Testis (tissue), 2 donors: ENCODE measurements around the gene GRAMD1A.

ENCODE experiments used
- CTCF ChIP-seq, 3 experiments: fragments of 450-650 bp in 2 of 3; fragments of 200-600 bp in 1 of 3; sonication (generic) in 1 of 3; IDR thresholded peaks; one replicate each; pipeline ENCODE4 v1.5.1; 2016 to 2019; ENCODE audit warnings: antibody characterized with exemption in 3 of 3, mild to moderate bottlenecking in 2 of 3, moderate library complexity in 1 of 3
- POLR2A ChIP-seq: fragments of 450-650 bp; IDR thresholded peaks from one replicate; pipeline ENCODE4 v1.6.1; 2017; ENCODE audit warnings: antibody characterized with exemption, mild to moderate bottlenecking, moderate library complexity

GRCh38 chr19:34998777-34999497 is 1.2 kb upstream of the GRAMD1A start:
- no peak for TF ChIP-seq CTCF (IDR thresholded peaks at IDR 0.05)
- TF ChIP-seq POLR2A: no peak
